Measurements from ENCODE around the gene KCNH3. TPM values are rescaled to one million over a fixed set of nuclear protein-coding genes. Genes with fewer than 3 reads are reported as not detected.
"Not testable (repeated sequence)": the region's sequence is repeated elsewhere in the genome, so short reads cannot be mapped to it uniquely, and the experiment has no call there.

KCNH3 gene
- total RNA-seq, 4 donors from 2014 or later = 0.57 to 0.83 TPM; not detected in 2

DNA sequence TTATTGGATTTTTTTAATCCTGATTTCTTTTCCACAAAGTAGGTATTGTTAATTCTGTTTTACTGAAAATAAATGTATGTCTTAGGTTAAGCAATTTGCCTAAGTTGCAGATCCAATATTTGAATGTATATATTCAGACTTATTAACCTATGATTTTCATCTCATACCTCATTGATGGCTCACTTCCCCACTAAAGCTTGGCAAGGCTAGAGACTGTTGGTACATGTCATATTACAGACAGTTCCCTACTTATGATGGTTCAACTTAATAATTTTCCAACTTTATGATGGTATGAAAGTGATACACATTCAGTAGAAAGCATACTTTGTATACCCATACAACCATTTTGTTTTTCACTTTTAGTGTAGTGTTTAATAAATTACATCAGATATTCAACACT lies 33.2 kb upstream of the KCNH3 start:
- DNase-seq = no peak
- Histone ChIP-seq H3K27ac (no peak overlapping the region), H3K4me1 (no peaks in the 10 kb centered on the region), H3K27me3 (no peaks in the 10 kb centered on the region), H3K36me3 (peaks cover 0 to 6% (median 0%) of the 10 kb centered on the region in 3 donors), H3K4me3 (no peak overlapping the region), H3K9me3 (no peaks in the 10 kb centered on the region)
- TF ChIP-seq POLR2A (IDR thresholded peaks at IDR 0.05) = no peak
- TF ChIP-seq, protein P1, sequence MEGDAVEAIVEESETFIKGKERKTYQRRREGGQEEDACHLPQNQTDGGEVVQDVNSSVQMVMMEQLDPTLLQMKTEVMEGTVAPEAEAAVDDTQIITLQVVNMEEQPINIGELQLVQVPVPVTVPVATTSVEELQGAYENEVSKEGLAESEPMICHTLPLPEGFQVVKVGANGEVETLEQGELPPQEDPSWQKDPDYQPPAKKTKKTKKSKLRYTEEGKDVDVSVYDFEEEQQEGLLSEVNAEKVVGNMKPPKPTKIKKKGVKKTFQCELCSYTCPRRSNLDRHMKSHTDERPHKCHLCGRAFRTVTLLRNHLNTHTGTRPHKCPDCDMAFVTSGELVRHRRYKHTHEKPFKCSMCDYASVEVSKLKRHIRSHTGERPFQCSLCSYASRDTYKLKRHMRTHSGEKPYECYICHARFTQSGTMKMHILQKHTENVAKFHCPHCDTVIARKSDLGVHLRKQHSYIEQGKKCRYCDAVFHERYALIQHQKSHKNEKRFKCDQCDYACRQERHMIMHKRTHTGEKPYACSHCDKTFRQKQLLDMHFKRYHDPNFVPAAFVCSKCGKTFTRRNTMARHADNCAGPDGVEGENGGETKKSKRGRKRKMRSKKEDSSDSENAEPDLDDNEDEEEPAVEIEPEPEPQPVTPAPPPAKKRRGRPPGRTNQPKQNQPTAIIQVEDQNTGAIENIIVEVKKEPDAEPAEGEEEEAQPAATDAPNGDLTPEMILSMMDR (IDR thresholded peaks at IDR 0.05) = no peak

DNA sequence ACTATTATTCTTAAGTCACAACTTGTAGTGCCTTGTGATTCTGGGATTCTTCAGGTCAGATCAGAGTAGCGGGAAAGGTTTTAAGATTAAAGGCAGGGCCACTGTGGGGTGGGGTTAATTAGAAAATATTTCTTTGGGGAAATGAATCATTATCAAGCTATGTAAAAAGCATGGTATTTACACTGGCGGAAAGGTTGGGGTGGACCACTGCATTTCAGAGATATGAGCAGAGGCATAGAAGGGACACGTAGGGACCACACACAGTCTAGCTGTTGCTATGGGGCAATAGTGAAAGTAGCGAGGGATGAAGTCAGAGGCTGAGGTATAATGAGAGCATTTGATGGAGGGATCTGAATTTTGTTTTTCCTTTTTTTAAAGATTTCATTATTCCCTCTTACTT lies 31.7 kb upstream of the KCNH3 start:
- H3K4me1 ChIP-seq = no peaks in the 10 kb centered on the region
- no peaks in the 10 kb centered on the region for H3K27me3 ChIP-seq
- no peak for DNase-seq
- H3K4me3 ChIP-seq = no peak overlapping the region
- TF ChIP-seq POLR2A (IDR thresholded peaks at IDR 0.05) = no peak
- TF ChIP-seq, protein P1 (IDR thresholded peaks at IDR 0.05) = no peak
- no peaks in the 10 kb centered on the region for H3K9me3 ChIP-seq
- H3K27ac ChIP-seq = no peak overlapping the region
- H3K36me3 ChIP-seq = no peaks in the 10 kb centered on the region

DNA sequence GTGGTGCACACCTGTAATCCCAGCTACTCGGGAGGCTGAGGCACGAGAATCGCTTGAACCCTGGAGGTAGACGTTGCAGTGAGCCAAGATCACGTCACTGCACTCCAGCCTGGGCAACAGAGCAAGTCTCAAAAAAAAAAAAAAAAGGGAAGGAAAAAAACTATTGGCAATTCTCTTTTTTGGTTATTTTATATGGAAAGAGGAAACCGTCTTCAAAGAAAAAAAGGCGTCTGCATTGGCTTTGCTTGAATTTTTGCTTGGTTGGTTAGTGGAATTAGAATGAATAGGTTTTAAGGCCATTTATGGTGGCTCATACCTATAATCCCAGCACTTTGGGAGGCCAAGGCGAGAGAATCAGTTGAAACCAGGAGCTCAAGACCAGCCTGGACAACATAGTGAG lies 29.1 kb upstream of the KCNH3 start:
- not testable (repeated sequence) for H3K4me1 ChIP-seq, H3K27me3 ChIP-seq, H3K36me3 ChIP-seq, H3K4me3 ChIP-seq, H3K27ac ChIP-seq, DNase-seq, H3K9me3 ChIP-seq

DNA sequence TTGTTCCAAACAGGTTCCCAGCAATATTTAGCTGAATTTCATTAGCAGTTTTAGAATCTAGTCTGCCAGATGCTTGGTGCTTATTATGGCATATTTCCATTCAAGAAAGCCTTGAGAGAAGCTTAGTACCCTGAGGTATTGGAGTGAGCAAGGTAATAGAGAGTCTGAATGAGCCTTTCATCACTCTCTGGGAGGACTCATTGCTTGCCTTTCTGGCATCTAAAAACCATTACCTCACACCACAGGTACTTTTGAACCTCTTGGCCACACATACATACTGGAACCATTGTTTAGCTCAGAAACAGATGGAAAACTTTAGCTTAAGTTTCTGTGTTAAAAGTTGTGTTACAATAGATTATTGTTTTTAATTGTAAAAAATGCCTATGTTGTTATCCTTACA lies 27.4 kb upstream of the KCNH3 start:
- no peaks in the 10 kb centered on the region for H3K27me3 ChIP-seq
- H3K27ac ChIP-seq = no peak overlapping the region
- no peaks in the 10 kb centered on the region for H3K4me1 ChIP-seq
- H3K36me3 ChIP-seq = no peaks in the 10 kb centered on the region
- H3K4me3 ChIP-seq = no peak overlapping the region
- H3K9me3 ChIP-seq = no peaks in the 10 kb centered on the region
- no peak for DNase-seq
- no peak for TF ChIP-seq POLR2A (IDR thresholded peaks at IDR 0.05)
- TF ChIP-seq, protein P1 (IDR thresholded peaks at IDR 0.05) = no peak

DNA sequence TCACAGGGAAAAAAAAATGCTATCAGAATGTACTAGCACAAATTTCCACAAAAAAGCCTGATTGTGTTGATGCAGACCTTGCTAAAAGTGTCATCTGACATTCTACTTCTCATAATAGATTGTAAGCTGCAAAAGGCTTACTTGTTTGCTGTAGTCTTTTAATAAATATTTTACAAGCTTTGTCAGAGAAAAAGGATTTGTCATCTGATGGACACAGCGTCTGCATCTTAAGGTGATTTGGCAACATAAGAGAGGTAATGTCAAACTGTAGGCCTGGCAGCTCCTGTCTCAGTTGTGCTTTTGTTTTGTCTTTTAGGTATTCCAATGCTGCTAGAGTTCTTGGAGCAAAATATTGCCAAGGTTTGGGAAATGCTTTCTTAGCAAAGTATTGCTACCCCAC lies 26.3 kb upstream of the KCNH3 start:
- TF ChIP-seq POLR2A (IDR thresholded peaks at IDR 0.05) = no peak
- TF ChIP-seq, protein P1 (IDR thresholded peaks at IDR 0.05) = no peak
- H3K4me1 ChIP-seq = no peaks in the 10 kb centered on the region
- no peak for DNase-seq
- H3K27me3 ChIP-seq = no peaks in the 10 kb centered on the region
- no peaks in the 10 kb centered on the region for H3K36me3 ChIP-seq
- H3K9me3 ChIP-seq = no peaks in the 10 kb centered on the region
- no peak overlapping the region for H3K4me3 ChIP-seq
- no peak overlapping the region for H3K27ac ChIP-seq

DNA sequence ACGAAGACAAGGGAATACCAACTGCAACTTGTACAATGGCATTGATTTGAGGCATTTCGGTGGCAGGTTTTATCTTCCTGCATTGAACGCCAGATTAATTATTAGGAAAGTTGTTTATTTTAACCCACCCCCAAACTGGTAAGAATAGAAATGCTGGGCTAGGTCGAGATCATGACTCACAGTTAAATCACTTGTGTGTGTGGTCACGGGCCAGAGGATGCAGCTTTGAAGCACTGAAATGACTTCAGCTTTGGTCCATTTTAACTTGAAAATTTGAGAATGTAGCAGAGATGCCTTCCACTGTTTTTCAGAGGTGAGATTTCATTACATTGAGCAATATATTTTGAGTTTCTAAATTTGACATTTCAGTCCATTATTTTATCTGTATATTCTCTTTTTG lies 23.6 kb upstream of the KCNH3 start:
- DNase-seq = no peak
- H3K4me1 ChIP-seq = no peaks in the 10 kb centered on the region

More for the DNA sequence above, 23.6 kb upstream of the KCNH3 start:
- H3K27me3 ChIP-seq = no peaks in the 10 kb centered on the region
- TF ChIP-seq, protein P1 (IDR thresholded peaks at IDR 0.05) = no peak
- TF ChIP-seq POLR2A (IDR thresholded peaks at IDR 0.05) = no peak
- H3K36me3 ChIP-seq = peaks cover 0 to 7% (median 0%) of the 10 kb centered on the region in 3 donors
- H3K4me3 ChIP-seq = no peak overlapping the region
- H3K27ac ChIP-seq = no peak overlapping the region
- H3K9me3 ChIP-seq = no peaks in the 10 kb centered on the region

Measured in Peyer's patch (tissue), 4 donors.